Esophagus squamous epithelium (tissue), 5 donors: Measurements from ENCODE around the gene NUP210. TPM values are rescaled to one million over a fixed set of nuclear protein-coding genes. Genes with fewer than 3 reads are reported as not detected.

Experiments
- DNase-seq: peaks from one replicate; lab custom pipeline; 2025; lab: John Stamatoyannopoulos, UW
- H3K27ac ChIP-seq, 4 donors: fragments of 200-600 bp; sonication (generic); one replicate each; pipeline ENCODE4 v1.5.1; 2016 to 2019; ENCODE audit warnings: mild to moderate bottlenecking in 1 of 4
- H3K27me3 ChIP-seq, 4 donors: fragments of 200-600 bp; sonication (generic); 1 replicate in 3 of 4; 2 replicates in 1 of 4; pipeline versions ENCODE4 v1.5.1 to v1.6.0; 2017 to 2021; ENCODE audit warnings: antibody characterized with exemption in 1 of 4
- H3K36me3 ChIP-seq, 3 donors: fragments of 200-600 bp; sonication (generic); one replicate each; pipeline ENCODE4 v1.5.1; 2016 to 2019
- H3K4me1 ChIP-seq, 3 donors: fragments of 200-600 bp; sonication (generic); one replicate each; pipeline ENCODE4 v1.5.1; 2017 to 2019
- H3K4me3 ChIP-seq, 4 donors: fragments of 200-600 bp; sonication (generic); 1 replicate in 3 of 4; 2 replicates in 1 of 4; pipeline ENCODE4 v1.5.1; 2016 to 2019; ENCODE audit warnings: mild to moderate bottlenecking in 2 of 4, moderate library complexity in 1 of 4
- H3K9me3 ChIP-seq, 3 donors: fragments of 200-600 bp; sonication (generic); one replicate each; pipeline ENCODE4 v1.5.1; 2016 to 2019
- POLR2A ChIP-seq, 4 donors: fragments of 450-650 bp; IDR thresholded peaks; one replicate each; pipeline ENCODE4 v1.6.1; 2017; ENCODE audit warnings: antibody characterized with exemption in 4 of 4, mild to moderate bottlenecking in 4 of 4, moderate library complexity in 3 of 4
- WGBS, 2 donors: methylation state at CpG; one replicate each; pipeline ENCODE4 v1.1.5; 2018; 5-methylcytosine and 5-hydroxymethylcytosine counted together
- intact Hi-C: fragments of 100-400 bp; cut with DNase I; formaldehyde crosslinking; loops from one replicate; pipeline ENCODE4 v1.15.0; 2022
- total RNA-seq, 4 donors: library from RNA; depleted of rRNA; stranded (reverse); fragments of >200 nt; gene quantifications; one replicate each; pipeline ENCODE4 v1.1.0, GENCODE V29; 2016
- TF ChIP-seq, protein P1 (sequence below), 6 experiments: fragments of 450-650 bp in 4 of 6; fragments of 200-600 bp in 2 of 6; sonication (generic) in 2 of 6; IDR thresholded peaks; one replicate each; pipeline ENCODE4 v1.5.1; 2016 to 2019; ENCODE audit warnings: antibody characterized with exemption in 6 of 6, mild to moderate bottlenecking in 4 of 6, moderate library complexity in 4 of 6
- donor health status: DM: yes; HTN: yes; CAD: no.

Gene NUP210
- total RNA-seq, 4 donors from 2014 or later, result 7.2 to 14.5 (median 9.4) TPM

DNA sequence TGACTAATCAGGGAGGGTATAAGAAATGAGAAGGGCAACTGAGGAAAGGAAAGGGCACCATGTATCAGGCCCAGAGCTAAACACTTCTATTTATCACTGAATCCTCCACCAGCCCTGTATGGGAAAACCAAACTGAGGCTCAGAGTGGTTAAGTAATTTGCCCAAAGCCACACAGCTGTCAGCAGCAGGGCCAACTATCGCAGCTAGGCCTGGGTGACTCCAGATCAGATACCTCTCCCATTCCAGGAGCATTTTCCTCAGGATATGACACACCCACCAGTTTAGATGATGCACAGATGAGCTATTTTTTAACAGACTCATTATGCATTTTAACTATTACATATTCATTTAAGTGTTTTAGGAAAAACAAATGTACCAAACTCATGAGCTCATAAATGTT, 14.5 kb downstream of the NUP210 start:
- TF ChIP-seq, protein P1, sequence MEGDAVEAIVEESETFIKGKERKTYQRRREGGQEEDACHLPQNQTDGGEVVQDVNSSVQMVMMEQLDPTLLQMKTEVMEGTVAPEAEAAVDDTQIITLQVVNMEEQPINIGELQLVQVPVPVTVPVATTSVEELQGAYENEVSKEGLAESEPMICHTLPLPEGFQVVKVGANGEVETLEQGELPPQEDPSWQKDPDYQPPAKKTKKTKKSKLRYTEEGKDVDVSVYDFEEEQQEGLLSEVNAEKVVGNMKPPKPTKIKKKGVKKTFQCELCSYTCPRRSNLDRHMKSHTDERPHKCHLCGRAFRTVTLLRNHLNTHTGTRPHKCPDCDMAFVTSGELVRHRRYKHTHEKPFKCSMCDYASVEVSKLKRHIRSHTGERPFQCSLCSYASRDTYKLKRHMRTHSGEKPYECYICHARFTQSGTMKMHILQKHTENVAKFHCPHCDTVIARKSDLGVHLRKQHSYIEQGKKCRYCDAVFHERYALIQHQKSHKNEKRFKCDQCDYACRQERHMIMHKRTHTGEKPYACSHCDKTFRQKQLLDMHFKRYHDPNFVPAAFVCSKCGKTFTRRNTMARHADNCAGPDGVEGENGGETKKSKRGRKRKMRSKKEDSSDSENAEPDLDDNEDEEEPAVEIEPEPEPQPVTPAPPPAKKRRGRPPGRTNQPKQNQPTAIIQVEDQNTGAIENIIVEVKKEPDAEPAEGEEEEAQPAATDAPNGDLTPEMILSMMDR (IDR thresholded peaks at IDR 0.05), result no peak
- no peak for TF ChIP-seq POLR2A (IDR thresholded peaks at IDR 0.05)
- intact Hi-C loops, result no loop called here
- Histone ChIP-seq H3K27me3 (no peaks in the 10 kb centered on the region), H3K4me3 (no peak overlapping the region), H3K27ac (no peak overlapping the region), H3K4me1 (no peaks in the 10 kb centered on the region), H3K36me3 (no peaks in the 10 kb centered on the region), H3K9me3 (peaks cover 0 to 18% (median 7%) of the 10 kb centered on the region in 3 donors)
- 100% methylated on average over 1 of the region's 1 CpG for WGBS, 2 donors
- DNase-seq, result no peak

DNA sequence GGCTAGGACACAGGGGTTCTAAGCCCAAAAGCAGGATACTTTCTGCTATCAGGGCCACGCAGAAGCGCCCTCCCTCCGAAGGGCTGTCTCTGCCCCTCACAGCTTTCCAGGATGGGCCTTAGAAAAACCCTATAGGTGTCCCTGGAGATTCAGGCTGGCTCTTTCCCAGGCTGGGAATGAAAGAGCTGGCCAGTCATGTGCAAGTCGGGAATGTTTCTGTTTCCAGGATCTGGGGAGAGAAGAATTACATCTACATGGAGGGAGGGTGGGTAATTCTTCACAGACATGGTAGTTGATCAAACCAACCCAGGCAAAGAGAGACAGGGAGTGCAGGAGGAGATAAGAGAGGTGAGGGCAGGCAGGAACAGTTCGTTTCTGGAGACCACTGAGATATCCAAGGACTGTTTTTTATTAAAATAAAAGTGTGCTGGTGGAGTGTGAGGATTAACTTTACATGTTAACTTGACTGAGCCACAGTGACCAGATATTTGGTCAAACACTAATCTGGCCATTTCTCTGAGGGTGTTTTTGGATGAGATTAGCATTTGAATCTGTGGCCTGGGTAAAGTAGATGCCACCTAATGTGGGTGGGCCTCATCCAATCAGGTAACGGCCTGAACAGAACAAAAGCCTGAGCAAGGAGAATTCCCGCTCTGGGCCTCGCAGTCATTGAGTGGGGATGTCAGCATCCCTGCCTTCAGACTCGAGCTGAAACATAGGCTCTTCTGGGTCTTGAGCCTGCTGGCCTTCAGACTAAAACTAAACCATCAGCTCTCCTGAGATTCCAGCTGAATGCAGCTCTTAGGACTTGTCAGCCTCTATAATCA, 15.3 kb downstream of the NUP210 start:
- Histone ChIP-seq H3K27me3 (no peaks in the 10 kb centered on the region), H3K4me1 (no peaks in the 10 kb centered on the region), H3K36me3 (no peaks in the 10 kb centered on the region), H3K9me3 (peaks cover 0 to 18% (median 7%) of the 10 kb centered on the region in 3 donors), H3K27ac (no peak overlapping the region), H3K4me3 (no peak overlapping the region)
- intact Hi-C loops, result no loop called here
- 80 to 87% methylated on average over 7 to 9 of the region's 9 CpGs for WGBS, 2 donors
- TF ChIP-seq POLR2A (IDR thresholded peaks at IDR 0.05), result no peak
- TF ChIP-seq, protein P1 (IDR thresholded peaks at IDR 0.05), result no peak
- no peak for DNase-seq

DNA sequence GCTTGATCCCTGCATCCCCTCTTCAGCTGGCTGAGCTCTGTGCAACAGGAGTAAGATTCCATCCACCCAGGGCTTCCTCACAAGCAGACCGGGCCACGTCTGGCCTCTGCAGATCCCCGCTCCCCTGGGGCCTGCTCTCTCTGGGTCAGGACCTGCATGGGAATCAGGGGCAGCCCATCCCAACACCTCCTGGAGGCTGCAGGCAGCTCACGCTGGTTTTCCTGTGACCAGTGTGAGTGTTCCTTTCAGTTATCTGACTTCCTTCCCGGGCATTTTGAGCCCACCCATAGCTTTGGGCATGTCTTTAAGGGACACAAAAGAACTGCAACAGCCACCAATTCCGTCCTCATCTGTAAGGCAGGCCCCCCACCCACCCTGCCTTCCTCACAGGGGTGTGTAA, 16.3 kb downstream of the NUP210 start:
- WGBS, 2 donors, result 20 to 53% methylated on average over 1 to 3 of the region's 6 CpGs
- no peak for DNase-seq

DNA sequence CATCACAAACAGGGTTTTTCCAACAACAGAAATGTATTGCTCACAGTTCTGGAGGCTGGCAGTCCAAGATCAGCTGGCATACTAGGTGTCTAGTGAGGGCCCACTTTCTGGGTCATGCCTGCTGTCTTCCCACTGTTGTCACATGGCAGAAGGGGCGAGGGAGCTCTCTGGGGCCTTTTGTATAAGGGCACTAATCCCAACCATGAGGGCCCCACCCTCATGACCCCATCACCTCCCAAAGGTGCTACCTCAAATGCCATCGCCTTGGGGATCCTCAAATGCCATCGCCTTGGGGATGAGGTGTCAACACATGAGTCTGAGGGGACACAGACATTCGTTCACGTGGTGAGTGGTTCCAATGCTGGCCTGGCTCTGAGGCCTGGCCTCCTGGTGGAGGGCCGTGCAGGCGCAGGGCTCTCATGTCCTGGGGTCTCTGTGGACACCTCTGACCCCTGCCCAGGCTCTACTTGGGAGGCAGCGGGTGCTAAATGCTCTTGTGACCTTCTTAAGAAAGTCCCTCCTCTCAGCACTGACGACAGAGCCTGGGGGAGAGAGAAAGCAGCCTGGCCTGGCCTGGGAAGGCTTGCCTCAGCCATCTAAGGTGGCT, 16.8 kb downstream of the NUP210 start:
- no peak for DNase-seq
- H3K4me3 ChIP-seq, result no peak overlapping the region
- TF ChIP-seq, protein P1 (IDR thresholded peaks at IDR 0.05), result no peak
- TF ChIP-seq POLR2A (IDR thresholded peaks at IDR 0.05), result no peak
- no peaks in the 10 kb centered on the region for H3K36me3 ChIP-seq
- H3K27ac ChIP-seq, result no peak overlapping the region
- no peaks in the 10 kb centered on the region for H3K4me1 ChIP-seq
- H3K27me3 ChIP-seq, result no peaks in the 10 kb centered on the region
- WGBS, 2 donors, result 83 to 93% methylated on average over 1 to 3 of the region's 9 CpGs
- peaks cover 0 to 12% (median 6%) of the 10 kb centered on the region in 3 donors for H3K9me3 ChIP-seq
- intact Hi-C loops, result no loop called here

More for the DNA sequence above, 16.3 kb downstream of the NUP210 start:
- Histone ChIP-seq H3K27ac (no peak overlapping the region), H3K36me3 (no peaks in the 10 kb centered on the region), H3K4me3 (no peak overlapping the region), H3K4me1 (no peaks in the 10 kb centered on the region), H3K27me3 (no peaks in the 10 kb centered on the region), H3K9me3 (peaks cover 0 to 17% (median 7%) of the 10 kb centered on the region in 3 donors)
- intact Hi-C loops, result no loop called here
- no peak for TF ChIP-seq POLR2A (IDR thresholded peaks at IDR 0.05)
- TF ChIP-seq, protein P1 (IDR thresholded peaks at IDR 0.05), result no peak

DNA sequence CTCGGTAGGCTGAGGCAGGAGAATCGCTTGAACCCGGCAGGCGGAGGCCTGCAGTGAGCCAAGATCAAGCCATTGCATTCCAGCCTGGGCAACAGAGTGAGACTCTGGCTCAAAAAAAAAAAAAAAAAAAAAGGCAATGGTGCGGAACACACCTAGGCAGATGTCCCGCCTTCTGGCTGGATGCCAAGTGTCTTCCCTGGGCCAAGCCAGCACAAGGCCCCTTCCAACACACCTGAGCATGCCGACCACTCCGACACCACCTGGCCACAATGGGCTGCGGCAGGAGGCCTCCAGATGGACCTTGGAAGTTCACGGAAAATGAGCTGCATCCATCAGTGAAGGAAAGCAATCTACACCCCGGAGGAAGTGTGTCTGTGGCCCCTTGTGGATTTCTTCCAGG, 19.0 kb downstream of the NUP210 start:
- H3K4me1 ChIP-seq, result no peaks in the 10 kb centered on the region
- TF ChIP-seq, protein P1 (IDR thresholded peaks at IDR 0.05), result no peak
- no peak for TF ChIP-seq POLR2A (IDR thresholded peaks at IDR 0.05)
- DNase-seq, result no peak
- intact Hi-C loops, result no loop called here
- no peak overlapping the region for H3K27ac ChIP-seq
- H3K27me3 ChIP-seq, result no peaks in the 10 kb centered on the region
- no peaks in the 10 kb centered on the region for H3K9me3 ChIP-seq
- peaks cover 0 to 11% (median 0%) of the 10 kb centered on the region in 3 donors for H3K36me3 ChIP-seq
- no peak overlapping the region for H3K4me3 ChIP-seq
- WGBS, 2 donors, result 68 to 73% methylated on average over 6 to 11 of the region's 11 CpGs
